Fibroblast of skin of right quadriceps (primary cell): Measurements from ENCODE around the gene CLDN20.
"Not testable (repeated sequence)": the region's sequence is repeated elsewhere in the genome, so short reads cannot be mapped to it uniquely, and the experiment has no call there.

Source experiments
- DNase-seq: peaks from one replicate; pipeline ENCODE4 v3.0.0-alpha.2; 2013

CLDN20 gene, protein sequence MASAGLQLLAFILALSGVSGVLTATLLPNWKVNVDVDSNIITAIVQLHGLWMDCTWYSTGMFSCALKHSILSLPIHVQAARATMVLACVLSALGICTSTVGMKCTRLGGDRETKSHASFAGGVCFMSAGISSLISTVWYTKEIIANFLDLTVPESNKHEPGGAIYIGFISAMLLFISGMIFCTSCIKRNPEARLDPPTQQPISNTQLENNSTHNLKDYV

DNA sequence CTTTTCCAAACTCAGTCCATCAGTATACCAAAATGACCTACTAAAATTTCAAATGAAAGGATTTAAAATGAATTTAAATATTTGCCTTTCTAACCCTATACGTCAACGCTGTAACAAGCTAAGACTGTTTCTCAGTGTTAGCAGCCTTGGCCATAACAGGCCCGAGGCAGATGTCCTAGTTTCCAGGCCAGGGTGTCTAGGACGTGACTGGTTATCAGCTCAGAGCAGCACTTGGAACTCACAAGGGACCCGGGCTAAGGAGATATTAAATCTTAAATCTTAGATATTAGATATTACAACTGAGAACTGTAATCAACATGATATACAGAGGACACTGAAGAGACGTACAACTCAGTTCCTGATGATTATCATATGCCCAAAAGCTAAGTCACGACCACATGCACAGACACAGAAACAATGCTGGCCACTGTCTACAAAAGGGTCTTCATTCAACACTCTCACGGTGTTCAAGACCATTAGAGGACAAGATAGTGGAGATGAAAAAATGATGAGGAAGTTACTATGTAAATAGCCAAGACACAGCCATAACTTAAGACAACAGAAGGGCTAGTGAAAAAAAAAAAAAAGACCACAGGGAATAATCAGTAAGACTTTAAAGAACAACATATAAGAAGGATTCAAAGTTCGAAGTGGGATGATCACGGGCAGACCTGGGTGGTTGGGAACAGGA, at the start of gene CLDN20:
TSS of gene CLDN20 (plus strand) at position 641 of the 691 bp plus-strand sequence. CDS start 11,707 bp downstream, outside the sequence.
- no peak for DNase-seq

DNA sequence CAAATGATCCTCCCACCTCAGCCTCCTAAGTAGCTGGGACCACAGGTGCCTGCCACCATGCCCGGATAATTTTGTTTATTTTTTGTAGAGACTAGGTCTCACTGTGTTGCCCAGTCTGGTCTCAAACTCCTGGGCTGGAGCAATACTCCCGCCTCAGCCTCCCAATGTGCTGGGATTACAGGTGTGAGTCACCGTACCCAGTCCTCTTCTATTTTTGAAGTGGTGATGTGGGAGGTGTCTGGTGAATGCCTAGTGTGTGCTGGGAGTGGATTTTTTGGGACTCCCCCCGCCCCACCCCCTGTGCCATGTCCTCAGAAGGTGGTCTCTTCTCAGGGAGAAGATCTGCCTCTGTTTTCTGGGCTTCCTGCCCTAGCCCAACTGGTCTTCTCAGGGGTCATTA, 47.9 kb upstream of the CLDN20 start:
- DNase-seq = no peak

DNA sequence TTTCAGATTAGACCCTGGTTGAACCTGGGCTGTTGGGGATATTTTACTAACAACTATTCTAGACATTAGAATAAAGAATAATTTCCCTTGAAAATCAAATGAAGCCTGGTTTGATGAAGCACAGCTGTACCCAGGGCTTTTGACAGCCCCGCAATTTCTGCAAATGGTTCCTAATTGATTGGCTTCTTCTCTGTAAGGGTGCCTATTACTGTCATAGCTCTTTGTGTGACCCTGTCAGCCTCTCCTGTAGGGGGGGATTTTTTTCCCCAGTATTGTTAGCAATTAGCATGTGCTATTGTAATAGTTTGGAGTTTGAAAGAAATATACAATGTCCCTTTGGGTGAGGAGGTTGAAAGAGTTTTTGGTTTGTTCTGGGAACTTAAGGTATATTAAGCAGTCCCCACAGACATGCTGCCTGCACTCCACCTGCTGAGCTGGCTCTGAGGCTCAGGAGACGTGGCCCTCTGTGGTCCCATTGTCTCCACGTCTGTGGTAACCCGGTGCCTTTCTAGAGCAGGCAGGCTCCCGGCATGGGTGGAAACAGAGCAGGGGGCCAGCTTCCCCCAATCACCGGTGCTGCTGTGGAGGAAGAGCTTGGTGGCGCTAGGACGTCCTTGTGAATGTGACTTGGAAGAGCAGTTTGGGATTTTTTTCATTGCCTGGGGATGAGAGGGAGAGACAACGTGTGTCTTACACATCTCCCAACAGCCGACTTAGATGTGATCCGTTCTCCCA, 47.3 kb upstream of the CLDN20 start:
- DNase-seq = no peak

DNA sequence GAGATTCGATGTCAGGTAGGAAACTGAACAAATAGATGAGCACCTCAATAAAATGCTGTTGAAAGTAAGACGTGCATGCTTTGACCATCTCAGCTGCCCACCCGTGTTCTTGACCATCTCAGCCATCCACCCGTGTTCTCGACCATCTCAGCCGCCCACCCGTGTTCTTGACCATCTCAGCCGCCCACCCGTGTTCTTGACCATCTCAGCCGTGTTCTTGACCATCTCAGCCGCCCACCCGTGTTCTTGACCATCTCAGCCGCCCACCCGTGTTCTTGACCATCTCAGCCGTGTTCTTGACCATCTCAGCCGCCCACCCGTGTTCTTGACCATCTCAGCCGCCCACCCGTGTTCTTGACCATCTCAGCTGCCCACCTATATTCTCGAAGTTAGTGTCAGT, 45.1 kb upstream of the CLDN20 start:
- DNase-seq = not testable (repeated sequence)

DNA sequence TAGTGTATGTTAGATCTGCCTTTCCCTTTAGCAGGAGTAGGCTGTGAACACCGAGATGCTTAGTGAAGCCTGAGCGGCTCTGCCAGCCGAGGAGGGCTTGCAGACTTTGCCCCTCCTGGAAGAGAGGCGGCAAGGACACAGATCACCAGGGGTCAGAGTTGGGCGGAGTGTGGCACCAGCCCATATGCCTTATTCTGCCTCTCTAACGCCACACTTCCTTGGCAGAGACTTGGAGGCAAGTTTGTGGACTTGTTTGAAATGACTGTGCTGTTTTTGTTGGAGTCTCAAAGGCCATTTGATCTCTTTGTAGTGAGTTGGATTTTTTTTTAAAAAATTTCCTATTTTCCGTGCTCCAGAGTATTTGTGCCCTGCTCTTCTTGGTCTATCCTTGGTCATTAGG, 44.5 kb upstream of the CLDN20 start:
- no peak for DNase-seq

DNA sequence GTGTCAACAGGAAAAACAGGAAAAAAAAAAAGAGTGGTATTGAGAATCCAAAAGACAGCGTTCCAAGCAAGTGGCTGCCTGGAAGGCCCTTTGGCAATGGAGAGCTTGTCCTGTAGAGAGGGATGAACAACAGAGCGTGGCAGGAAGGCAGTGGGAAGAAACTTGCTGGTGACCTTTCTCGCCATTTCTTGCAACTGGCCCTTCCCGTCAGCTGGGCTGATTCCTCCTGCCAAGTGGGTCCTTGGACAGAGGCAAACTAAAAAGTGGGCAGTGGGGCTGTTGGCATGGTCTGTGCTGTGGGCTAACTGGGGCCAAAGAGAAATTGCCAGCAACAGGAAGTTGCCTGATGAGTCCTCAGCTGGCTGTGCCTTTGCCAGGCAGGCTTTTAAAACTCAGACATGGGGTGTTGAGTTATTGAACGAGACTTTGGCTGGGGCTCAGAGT, 43.9 kb upstream of the CLDN20 start:
- DNase-seq = no peak

DNA sequence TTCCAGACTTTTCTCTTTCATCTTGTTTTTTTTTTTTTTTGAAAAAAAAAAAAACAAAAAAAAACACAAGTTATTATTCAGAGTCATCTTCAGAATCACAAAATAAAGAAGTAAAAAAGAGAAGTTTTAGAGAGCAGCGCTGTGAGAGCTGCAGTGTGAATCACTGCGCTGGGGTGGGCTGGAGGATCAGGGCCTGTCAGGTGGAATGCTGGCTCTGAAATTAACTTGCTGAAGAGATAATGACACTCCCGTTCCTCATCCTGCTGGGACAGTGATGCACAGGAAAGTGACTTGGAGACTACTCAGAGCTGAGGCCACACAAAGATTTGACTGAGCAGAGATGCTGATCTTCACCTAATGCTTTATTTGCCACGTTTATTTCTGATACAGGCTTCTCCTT, 42.7 kb upstream of the CLDN20 start:
- DNase-seq = no peak

DNA sequence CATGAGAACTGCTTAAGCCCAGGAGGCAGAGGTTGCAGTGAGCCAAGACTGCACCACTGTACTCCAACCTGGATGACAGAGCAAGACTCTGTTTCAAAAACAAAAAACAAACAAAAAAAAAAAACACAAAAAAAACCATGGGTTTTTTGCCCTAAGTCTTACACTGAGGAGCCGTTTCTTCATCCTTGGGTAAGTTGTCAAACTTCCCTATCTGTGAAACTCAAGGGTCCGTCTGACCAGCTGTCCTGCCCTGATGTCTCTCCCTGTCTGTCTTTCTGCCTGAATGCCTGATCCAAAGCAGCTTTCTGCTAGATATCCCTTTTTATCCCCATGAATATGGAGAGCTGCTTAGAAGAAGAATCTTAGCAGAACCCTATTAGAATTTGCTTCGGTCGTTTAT, 41.3 kb upstream of the CLDN20 start:
- no peak for DNase-seq

DNA sequence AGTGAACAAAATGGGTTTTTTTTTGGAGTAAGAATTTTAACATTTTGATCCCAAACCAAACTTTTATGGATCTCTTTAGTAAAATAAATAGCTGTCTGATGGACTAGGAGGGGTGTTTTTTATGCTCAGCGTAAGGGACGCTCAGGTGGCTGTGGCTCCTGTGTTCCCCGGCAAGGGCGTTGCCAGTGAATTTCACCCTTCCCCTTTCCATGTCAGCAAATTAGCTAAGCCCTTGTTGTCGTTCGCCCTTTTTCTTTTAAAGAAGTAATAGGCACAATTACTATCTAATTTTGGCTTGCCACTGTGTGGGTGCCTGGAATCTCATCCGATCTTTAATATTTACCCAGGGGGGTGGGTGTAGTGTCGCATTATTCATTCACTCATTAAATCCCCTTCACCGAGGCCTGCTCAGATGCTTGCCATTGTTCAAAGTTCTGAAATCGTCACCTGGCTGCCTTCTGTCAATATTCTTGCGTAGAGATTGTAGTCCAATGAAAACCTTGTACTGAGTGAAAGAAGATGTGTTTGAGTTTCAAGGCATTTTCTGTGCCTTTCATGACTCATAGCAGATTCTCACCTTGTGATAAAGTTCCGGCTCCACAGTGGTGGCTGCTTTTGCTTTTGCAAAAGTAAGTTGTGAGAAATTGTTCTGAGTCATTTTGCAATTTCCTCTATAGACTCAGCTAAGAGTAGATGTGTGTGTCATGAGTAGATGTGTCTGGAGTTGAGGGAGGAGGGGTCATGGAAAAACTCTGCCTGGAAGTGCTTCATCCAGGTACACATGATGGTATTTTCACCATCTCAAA, 40.0 kb upstream of the CLDN20 start:
- peak; percentile 88 for DNase-seq

DNA sequence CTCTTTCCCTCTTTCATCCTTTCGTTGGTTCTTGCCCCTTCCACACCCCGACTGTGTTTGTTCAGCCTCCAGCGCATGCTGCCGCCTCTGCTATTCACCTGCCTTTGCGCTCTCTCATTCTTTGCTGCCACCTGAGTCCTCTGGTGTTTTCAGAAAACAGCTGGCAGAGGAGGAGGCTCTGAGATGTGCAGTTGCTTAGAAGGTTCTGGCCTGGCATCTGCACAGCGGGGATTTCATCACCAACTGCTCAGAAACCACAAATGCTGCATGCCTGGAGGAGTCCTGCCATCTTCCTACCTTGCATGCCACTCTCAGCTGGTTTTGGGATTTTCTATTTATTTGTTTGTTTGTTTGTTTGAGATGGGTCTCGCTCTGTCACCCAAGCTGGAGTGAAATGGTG, 39.2 kb upstream of the CLDN20 start:
- DNase-seq = no peak

DNA sequence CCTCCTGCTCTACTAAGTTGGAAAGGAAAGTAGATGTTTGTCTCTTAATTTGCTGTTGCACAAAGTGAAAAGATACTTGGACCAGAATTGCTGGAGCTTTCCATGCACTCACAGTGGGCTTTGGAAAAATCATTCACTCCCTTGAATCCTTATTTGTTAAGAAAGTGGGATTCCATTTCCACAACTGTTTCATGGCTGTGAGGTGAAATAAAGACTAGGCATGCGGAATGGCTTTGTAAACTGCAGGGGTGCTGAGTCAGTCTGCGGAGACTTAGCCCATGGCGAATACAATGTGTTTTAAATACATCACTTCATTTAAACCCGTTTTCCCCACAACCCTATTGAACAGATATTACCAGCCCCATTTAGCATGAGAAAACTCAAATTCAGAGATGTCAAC, 36.8 kb upstream of the CLDN20 start:
- no peak for DNase-seq

DNA sequence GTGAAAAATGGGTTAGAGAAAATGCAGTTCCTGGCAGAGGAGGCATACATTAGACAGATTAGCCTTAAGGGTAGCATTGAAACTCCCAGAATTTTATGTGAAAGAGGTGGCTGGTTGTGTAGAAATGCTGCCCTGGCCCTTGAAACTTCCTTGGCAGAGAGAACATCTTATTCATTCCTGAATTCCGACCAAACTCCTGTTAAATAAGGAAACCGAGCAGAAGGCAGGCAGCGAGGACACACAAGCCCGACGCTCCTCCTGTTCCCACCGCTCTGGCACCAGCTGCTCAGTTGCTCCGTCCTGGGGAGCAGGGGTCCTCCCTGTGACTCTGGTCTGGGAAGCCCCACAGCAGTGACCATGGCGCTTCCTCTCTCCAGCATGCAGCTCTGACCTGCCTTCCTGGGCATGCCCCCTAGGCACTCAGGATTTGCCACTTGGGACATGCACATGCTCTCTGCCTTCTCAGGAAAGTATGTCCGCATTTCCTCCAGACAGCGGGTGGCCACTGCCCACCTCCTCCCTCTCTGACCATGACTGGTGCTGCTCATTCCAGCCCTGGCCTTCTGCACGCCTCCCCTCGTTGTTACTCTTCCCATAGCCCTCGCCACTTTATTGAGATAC, 35.2 kb upstream of the CLDN20 start:
- DNase-seq = no peak

DNA sequence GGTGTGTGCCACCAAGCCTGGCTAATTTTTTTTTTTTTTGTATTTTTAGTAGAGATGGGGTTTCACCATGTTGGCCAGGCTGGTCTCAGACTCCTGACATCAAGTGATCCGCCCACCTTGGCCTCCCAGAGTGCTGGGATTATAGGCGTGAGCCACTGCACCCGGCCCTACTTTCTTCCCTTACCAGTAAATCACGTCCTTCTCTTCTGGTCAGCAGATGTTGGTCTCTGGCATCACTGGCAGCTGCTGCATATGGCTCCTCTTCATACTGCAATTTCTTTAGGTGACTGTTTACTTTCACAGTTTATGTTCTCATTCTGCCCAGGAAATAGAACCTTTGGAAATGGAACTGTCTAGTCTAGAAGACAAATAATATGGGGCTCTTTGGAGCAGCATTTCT, 32.8 kb upstream of the CLDN20 start:
- not testable (repeated sequence) for DNase-seq

DNA sequence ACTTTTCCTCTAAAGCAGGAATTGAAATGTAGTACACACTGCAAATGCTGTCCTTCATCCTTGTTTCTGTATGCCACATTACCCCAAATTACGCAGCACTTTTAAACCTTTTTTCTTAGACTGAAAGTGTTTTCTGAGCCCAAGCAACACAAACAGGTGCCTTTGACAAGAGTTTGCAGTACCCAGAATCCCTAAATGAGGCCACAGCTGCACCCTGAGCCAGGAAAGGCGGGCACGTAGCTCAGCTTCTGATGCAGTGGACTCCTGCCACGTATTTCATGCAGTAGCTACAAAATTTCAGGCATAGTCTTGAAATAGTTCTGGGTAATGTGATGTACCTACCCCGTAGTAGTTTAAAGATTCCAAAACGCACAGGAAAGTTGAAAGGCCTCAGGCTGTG, 31.0 kb upstream of the CLDN20 start:
- DNase-seq = no peak

DNA sequence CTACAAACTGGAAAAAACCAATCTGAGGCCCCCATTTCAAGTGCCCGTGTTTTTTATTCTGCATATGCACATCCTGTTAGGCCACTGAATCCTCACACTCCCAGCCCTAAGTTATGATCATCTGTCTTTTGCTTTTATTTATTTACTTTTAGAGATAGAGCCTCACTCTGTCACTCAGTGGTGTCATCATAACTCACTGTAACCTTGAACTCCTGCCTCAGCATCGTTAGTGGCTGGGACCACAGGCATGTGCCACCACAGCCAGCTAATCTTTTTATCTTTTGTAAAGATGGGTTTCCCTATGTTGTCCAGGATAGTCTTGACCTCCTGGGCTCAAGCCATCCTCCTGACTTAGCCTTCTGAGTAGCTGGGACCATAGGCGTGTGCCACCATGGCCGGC, 29.6 kb upstream of the CLDN20 start:
- DNase-seq = no peak

DNA sequence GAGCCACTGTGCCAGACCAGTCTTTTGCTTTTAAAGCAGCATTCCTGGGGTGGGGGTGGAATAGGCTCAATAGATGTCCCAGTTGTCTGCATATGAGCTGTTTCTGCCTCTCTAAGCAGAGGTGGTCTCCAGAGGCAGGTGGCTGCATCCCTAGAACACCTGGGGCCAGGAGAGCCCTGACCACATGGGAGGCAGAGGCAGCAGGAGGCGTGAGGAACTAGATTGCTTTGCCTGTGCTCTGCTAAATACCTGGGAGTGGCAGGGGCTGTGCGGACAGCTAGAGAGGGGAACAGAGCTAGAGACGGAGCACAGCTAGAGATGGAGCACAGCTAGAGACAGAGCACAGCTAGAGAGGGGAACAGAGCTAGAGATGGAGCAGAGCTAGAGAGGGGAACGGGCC, 29.1 kb upstream of the CLDN20 start:
- DNase-seq = no peak

DNA sequence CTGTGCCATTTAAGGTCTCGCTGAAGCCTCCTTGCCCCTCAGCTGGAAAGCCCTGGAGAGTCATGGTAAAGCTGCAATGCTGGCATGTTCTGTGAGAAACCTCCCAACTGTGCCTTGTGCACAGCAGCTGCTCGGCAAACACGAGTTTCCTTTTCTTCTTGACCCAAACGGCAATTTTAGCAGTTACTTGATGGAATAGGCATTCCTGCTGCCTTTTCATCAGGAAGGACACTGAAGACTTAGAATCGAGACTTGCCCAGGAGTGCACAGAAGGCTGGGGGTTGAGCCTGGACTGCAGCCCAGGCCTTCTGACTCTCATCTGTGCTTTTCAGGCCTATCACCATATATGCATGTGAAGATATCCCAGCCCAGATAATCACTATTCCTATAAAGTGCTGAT, 28.7 kb upstream of the CLDN20 start:
- DNase-seq = no peak

DNA sequence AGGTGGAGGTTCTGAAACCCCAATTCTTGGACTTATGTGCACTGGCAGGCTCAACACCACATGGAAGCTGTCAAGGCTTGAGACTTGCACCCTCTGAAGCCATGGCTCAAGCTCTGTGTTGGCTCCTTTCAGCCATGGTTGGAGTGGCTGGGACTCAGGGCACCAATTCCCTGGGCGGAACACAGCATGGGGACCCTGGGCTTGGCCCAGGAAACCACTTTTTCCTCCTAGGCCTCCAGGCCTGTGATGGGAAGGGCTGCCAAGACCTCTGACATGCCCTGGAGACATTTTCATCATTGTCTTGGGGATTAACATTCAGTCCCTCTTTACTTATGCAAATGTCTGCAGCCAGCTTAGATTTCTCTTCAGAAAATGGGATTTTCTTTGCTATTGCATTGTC, 26.2 kb upstream of the CLDN20 start:
- no peak for DNase-seq

DNA sequence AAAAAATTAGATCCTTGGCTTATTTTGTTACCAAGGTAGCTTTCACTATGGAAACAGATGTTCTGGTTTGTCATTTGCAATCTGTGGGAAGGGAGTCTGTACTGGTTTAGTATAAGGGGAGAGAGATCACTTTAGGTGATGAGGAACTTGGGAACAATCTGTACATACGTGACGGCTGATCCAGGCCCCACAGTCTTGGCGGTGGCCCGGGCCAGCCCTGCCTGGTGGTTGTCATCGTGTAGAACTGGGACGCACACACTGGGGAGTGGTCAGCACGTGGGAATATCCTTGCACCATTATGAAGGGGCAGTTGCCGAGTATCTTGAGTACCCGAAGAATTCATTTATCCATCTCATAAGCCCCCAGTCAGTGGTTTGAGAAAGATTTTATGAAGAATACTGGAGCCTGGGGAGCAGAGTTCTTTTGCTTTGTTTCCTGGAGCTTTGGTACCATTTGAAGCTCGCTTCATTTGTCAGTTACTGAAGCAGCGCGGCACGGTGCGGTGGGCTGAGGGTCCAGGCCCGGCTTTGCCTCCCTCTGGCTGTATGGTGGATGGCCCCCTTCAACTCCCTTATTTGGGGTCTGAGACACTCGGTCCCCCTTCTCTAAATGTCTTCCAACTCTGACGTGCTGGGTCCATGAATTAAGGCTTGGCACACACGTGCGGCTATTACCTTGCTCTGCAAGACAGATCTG, 22.8 kb upstream of the CLDN20 start:
- DNase-seq = no peak

DNA sequence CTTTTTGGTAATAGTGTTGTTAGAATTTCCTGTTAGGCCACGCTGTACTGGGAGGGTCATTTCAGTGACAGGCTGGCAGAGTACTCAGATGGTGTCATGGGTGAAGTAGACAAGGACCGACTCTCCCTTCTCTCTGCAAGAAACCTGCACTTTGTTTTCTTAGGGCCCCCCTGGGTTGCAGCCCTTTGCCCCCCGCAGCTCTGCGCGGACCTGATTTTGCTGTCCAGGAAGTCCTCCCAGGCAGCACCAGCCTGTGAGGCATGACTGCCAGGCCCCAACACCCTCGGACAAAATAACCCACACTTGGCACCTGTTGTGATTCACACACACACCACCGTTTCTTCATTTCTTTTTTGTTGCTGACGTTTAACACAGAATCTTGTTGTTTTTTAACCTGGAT, 21.8 kb upstream of the CLDN20 start:
- no peak for DNase-seq

DNA sequence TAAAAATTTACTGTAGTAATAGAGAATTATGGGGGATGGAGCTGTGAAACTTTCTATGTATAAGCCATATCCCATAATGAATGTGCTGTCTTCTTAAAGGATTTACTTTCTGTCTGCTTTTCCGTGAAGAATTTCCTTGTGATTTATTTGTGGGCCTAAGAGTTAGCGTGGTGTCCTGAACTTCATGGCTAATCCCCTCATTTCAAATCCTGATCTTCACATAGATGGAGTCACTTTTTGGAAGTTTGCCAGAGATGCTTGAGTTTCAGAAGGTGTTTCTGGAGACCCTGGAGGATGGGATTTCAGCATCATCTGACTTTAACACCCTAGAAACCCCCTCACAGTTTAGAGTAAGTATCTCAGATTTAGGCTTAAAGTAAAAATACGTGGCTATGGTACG, 19.4 kb upstream of the CLDN20 start:
- DNase-seq = no peak

DNA sequence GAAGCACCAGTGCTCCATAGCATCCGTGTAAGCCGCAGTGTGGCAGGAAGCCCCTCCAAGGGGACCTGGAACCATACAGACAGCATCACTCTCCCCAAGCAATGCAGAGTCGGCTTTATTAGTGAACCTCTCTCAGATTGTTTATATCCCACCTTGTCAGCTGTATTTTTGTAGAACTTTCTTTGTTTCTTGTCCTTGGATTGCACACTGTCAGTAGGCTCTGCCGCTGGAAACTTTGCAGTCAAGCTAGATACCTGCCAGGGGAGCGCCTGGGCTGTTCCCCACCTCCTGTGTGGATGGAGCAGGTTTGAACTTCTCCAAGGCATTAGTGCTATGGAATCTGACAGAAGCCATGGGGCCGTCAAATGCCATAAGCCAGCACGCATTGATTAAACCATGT, 18.6 kb upstream of the CLDN20 start:
- no peak for DNase-seq
